ENCODE data around the gene RAB25.

RAB25 gene

GRCh38 chr1:156101880-156102279, 40.9 kb downstream of the RAB25 start:
- Histone ChIP-seq H3K27ac (no peak overlapping the region), H3K27me3 (ENCODE audit: insufficient read depth, low read depth, severe bottlenecking) (no peaks in the 10 kb centered on the region), H3K9me3 (ENCODE audit: severe bottlenecking) (no peaks in the 10 kb centered on the region), H3K4me3 (ENCODE audit: low read depth, low read length) (no peak overlapping the region), H3K36me3 (peaks cover 6% of the 10 kb centered on the region; the same call in 1 of the 2 replicates)
- DNase-seq: no peak
- no peak for TF ChIP-seq CTCF (IDR thresholded peaks at IDR 0.05; ENCODE audit: low read depth, low read length)

GRCh38 chr1:156102633-156103511, 41.9 kb downstream of the RAB25 start:
- no peaks in the 10 kb centered on the region for H3K9me3 ChIP-seq (ENCODE audit: severe bottlenecking)
- no peaks in the 10 kb centered on the region for H3K27me3 ChIP-seq (ENCODE audit: insufficient read depth, low read depth, severe bottlenecking)
- H3K4me3 ChIP-seq (ENCODE audit: low read depth, low read length): no peak overlapping the region
- no peak for DNase-seq
- no peak overlapping the region for H3K27ac ChIP-seq
- 0 out of 2 replicates have a peak, but pooled peaks cover 3% of the 10 kb centered on the region for H3K36me3 ChIP-seq
- no peak for TF ChIP-seq CTCF (IDR thresholded peaks at IDR 0.05; ENCODE audit: low read depth, low read length)

- no peak for TF ChIP-seq CTCF (IDR thresholded peaks at IDR 0.05; ENCODE audit: low read depth, low read length)
- H3K4me3 ChIP-seq (ENCODE audit: low read depth, low read length): no peak overlapping the region
- no peak for DNase-seq
- H3K36me3 ChIP-seq: 0 out of 2 replicates have a peak, but pooled peaks cover 3% of the 10 kb centered on the region
- H3K27ac ChIP-seq: no peak overlapping the region
- no peaks in the 10 kb centered on the region for H3K27me3 ChIP-seq (ENCODE audit: insufficient read depth, low read depth, severe bottlenecking)
- no peaks in the 10 kb centered on the region for H3K9me3 ChIP-seq (ENCODE audit: severe bottlenecking)
These were observed 42.6 kb downstream of the RAB25 start for GRCh38 chr1:156103521-156103947.

GRCh38 chr1:156104065-156104810, 43.3 kb downstream of the RAB25 start:
- Histone ChIP-seq H3K27me3 (ENCODE audit: insufficient read depth, low read depth, severe bottlenecking) (no peaks in the 10 kb centered on the region), H3K9me3 (ENCODE audit: severe bottlenecking) (no peaks in the 10 kb centered on the region), H3K36me3 (0 out of 2 replicates have a peak, but pooled peaks cover 3% of the 10 kb centered on the region), H3K4me3 (ENCODE audit: low read depth, low read length) (no peak overlapping the region), H3K27ac (peak overlapping the region; percentile 12; the same call in 1 of the 2 replicates)
- TF ChIP-seq CTCF (IDR thresholded peaks at IDR 0.05; ENCODE audit: low read depth, low read length): no peak
- no peak for DNase-seq

- DNase-seq: no peak
These were observed 44.2 kb downstream of the RAB25 start for GRCh38 chr1:156104861-156105832.

More at GRCh38 chr1:156104861-156105832, 44.2 kb downstream of the RAB25 start:
- TF ChIP-seq CTCF (IDR thresholded peaks at IDR 0.05; ENCODE audit: low read depth, low read length): no peak
- Histone ChIP-seq H3K36me3 (0 out of 2 replicates have a peak, but pooled peaks cover 3% of the 10 kb centered on the region), H3K4me3 (ENCODE audit: low read depth, low read length) (peak overlapping the region; percentile 44), H3K27ac (peak overlapping the region; percentile 80), H3K9me3 (ENCODE audit: severe bottlenecking) (no peaks in the 10 kb centered on the region), H3K27me3 (ENCODE audit: insufficient read depth, low read depth, severe bottlenecking) (no peaks in the 10 kb centered on the region)
